ENCODE results near the gene TRPC4.

- TF ChIP-seq, protein P1, sequence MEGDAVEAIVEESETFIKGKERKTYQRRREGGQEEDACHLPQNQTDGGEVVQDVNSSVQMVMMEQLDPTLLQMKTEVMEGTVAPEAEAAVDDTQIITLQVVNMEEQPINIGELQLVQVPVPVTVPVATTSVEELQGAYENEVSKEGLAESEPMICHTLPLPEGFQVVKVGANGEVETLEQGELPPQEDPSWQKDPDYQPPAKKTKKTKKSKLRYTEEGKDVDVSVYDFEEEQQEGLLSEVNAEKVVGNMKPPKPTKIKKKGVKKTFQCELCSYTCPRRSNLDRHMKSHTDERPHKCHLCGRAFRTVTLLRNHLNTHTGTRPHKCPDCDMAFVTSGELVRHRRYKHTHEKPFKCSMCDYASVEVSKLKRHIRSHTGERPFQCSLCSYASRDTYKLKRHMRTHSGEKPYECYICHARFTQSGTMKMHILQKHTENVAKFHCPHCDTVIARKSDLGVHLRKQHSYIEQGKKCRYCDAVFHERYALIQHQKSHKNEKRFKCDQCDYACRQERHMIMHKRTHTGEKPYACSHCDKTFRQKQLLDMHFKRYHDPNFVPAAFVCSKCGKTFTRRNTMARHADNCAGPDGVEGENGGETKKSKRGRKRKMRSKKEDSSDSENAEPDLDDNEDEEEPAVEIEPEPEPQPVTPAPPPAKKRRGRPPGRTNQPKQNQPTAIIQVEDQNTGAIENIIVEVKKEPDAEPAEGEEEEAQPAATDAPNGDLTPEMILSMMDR (IDR thresholded peaks at IDR 0.05) = no peak
- no peak for TF ChIP-seq POLR2AphosphoS5 (IDR thresholded peaks at IDR 0.05)
Observed at GRCh38 chr13:37905736-37906135, 36.2 kb upstream of the TRPC4 start.

All from esophagus muscularis mucosa (tissue), 3 donors.